ENCODE data around the gene MYCBPAP. TPM values are rescaled to one million over a fixed set of nuclear protein-coding genes. Genes with fewer than 3 reads are reported as not detected.

MYCBPAP gene
- total RNA-seq, 1 donor from 2014 or later, result 4.6 TPM

DNA sequence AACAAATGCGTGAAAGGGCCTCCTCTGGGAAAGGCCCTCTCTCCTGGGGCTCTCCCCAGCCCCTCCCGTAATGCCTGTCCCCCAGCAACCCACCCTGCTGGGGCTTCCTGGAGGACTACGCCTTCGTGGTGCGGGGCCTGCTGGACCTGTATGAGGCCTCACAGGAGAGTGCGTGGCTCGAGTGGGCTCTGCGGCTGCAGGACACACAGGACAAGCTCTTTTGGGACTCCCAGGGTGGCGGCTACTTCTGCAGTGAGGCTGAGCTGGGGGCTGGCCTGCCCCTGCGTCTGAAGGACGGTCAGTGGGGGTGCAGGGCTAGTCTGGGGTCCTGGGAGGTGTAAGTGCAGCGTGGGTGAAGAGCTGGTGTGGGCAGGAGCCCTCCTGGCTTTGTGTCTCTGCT is 43.6 kb downstream of the MYCBPAP start:
- no peak for DNase-seq (ENCODE audit: low spot score)

DNA sequence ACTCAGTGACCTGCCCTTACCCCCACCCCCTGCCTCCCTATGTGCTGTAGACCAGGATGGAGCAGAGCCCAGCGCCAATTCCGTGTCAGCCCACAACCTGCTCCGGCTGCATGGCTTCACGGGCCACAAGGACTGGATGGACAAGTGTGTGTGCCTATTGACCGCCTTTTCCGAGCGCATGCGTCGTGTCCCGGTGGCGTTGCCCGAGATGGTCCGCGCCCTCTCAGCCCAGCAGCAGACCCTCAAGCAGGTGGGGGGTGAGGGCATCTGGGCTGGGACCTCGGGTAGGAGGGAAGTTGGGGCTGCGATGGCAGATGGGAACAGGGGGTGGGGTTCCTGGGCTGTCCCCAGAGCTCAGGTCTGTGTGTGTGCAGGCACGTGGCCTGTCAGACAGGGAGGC is 46.0 kb downstream of the MYCBPAP start:
- no peak for DNase-seq (ENCODE audit: low spot score)

DNA sequence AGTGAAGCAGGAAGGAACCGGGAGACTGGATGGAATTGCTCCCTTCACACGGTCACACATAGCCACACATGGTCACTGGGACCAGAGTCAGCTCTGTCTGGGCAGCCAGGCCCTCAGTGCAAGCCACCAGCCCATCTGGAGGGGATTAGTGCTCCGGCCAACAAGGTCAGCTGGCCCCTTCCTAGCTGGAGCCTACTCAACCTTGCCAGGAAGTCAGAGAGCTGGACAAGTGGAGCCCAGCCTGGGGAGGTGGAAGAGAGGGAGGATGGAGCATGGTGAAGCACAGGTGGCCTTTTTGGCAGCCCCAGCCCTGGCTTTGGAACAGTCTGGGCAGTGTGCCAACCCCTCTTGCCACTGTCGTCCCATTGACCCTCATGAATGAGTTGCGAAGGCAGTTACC is 48.6 kb downstream of the MYCBPAP start:
- DNase-seq (ENCODE audit: low spot score), result no peak

DNA sequence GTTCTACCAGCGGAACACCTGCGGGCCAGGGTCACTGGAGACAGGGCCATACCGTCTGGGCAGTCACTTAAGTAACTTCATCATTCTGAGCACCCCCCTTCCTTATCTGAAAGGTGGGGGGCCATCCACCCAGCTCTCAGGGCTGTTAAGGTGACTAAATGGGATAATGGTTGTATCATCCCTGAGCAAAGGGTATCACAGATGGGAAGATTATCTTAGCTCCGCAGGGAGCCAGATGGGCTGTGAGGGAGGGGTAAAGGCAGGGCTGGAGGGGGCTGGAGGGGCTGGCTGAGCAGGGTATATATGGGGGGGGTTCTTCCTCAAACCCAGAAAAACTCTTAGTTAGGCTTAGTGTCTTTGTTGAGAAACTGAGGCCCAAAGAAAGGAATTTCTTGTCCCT is 49.4 kb downstream of the MYCBPAP start:
- DNase-seq (ENCODE audit: low spot score), result no peak

DNA sequence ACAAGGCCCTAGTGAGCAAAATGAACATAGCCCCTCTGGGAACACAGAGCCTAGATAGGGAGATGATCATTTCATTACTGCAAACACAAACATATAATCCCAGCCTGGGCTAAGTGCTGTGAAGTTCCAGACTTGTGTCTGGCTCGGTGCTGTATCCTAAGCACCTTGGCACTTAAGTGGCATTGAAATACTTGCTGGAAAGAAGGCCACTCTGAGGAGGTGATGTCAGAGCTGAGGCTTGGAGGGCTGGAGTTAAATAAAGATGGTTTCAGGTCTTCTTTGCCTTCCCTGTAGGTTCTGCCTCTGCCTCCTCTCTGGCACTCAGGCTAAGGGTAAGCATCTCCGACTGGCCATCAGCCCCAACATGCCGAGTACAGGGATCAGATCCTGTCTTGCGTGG is 49.9 kb downstream of the MYCBPAP start:
- no peak for DNase-seq (ENCODE audit: low spot score)

DNA sequence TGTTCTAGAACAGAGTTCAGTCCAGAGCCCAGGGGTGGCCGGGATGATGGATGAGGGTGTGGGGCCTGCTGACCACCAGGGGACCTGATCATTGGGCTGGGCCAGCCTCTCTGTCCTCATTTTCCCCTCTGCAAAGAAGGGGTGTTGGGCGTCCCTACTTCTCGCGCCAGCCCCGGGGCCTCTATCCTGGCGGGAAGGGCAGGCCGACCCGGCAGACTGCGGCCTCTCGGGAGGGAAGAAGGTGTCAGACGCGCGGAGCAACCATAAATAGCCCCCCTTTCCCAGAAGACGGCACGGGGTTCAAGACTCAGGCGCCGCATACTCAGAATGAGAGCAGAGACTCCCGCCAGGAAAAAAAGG is 50.3 kb downstream of the MYCBPAP start:
- no peak for DNase-seq (ENCODE audit: low spot score)

DNA sequence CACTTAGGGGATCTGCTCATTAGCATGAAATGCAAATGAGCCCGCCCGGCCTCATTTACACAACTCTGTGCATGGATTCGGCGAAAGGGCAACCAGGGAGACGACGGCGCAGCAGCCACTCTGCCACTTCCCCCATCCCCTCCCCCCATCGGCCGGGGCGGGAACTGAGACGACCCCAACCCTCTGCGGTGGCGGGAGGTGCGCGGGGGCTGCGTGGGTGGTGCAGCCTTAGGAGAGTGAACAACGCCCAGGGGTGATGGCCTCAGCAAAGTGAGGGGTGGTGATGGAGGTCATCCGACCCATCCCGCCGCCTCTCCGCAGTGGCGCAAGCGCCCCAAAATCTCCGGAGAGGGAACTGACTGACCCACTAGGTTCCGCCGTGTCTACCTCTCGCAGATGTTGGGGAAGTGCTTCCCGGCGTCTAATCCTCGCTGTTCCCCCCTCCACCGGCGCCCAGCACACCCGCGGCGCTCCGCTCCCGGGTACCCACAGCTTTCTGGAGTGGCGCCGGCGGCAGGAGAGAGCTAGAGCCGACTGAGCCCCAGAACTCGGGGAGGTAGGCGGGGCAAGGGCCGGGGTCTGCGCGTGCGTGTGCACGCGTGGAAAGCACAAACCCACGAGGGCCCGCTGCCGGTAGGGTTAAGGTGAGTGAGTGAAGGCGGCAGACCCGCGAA is 50.8 kb downstream of the MYCBPAP start:
- DNase-seq (ENCODE audit: low spot score), result no peak

DNA sequence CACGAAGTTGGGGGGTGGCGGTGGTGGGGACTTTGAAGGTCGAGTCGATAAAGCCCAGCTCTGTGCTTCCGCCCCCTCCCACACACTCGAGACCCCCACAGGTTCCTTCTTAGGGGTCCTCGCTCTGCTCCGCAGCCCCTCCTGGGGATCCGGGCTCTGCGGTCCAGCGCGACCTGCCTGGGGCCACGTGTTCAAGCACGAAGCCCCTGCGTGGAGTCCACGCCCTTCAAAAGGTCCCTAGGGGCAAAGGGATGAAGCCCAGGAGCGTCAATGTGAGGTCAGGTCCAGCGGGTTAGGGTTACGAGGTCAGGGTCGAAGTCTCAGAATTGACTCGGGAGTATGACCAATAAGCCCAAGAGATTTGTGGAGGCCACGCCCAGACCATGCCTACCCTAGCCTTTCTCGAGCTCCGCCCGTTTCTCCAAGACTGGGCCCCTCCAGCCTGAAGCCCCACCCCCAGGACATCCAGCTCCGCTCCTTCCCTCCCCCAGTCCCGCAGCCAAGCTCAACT is 51.5 kb downstream of the MYCBPAP start:
- DNase-seq (ENCODE audit: low spot score), result no peak

DNA sequence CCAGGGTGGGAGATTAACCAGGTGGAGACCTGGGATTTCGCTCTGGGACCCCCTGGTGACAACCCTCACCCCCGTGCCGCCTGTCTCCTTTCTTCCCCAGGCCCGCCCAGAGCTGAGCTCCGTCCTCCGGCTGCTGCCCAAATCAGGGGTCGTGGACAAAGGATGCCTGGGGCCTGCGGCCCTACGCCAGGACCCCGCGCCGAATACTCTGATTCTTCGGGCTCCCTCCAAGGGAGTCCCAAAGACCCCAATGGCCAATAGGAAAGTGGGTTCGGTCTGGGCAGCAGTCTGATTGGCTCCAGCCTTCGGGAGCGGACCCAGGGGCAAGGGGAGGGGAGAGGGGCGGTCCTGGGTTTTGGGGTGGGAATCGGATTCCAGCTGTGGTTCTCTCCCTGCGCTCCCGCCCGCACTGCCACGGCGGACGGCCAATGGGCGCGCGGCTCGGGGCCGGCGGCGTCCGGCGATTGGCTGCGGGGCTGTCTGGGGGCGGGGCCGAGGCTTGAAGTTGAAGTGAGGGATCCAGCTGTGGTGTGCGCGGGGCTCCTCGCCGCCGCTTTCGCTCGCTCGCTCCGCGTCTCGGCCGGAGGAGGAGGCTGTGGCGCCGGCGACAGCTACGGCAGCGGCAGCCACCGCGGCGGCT is 52.1 kb downstream of the MYCBPAP start, which contains the start of gene CACNA1G:
CACNA1G (plus strand) TSS at position 531 of the 640 bp plus-strand sequence. CDS start 745 bp downstream, outside the sequence.
- DNase-seq (ENCODE audit: low spot score), result peak; percentile 84

DNA sequence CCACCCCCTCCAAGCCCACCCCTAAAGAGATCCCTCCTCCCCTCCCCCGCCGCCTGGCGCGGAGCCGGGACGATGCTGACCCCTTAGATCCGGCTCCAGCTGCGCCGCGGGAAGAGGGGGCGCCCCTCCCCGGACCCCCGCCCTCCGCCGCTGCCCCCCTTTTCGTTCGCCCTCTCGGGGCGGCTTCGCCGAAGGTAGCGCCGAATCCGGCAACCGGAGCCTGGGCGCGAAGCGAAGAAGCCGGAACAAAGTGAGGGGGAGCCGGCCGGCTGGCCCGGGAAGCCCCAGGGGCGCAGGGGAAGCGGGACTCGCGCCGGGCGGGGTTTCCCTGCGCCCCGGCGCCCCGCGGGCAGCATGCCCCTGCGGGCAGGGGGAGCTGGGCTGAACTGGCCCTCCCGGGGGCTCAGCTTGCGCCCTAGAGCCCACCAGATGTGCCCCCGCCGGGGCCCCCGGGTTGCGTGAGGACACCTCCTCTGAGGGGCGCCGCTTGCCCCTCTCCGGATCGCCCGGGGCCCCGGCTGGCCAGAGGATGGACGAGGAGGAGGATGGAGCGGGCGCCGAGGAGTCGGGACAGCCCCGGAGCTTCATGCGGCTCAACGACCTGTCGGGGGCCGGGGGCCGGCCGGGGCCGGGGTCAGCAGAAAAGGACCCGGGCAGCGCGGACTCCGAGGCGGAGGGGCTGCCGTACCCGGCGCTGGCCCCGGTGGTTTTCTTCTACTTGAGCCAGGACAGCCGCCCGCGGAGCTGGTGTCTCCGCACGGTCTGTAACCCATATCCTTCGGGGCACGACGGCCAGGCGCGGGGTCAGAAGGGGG is 52.9 kb downstream of the MYCBPAP start:
- no peak for DNase-seq (ENCODE audit: low spot score)

DNA sequence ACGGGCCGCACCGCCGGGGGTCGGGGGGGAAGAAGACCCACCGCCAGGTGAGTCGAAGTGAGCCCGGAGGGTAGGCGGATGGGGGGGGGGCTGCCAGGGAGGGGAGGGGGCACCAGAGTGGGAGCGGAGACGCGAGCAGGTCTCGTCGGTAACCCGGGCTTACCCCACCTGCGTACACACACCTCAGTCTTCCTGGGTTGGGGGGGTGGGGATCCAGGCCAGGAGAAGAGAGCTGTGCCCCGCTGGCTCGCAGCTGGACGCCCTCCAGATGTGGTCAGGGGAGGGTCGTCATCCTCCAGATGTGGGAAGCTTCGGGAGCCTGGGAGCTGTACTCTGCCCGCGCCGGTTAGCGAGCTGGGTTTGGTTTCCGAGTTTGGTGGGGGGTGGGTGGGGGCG is 53.5 kb downstream of the MYCBPAP start:
- no peak for DNase-seq (ENCODE audit: low spot score)

DNA sequence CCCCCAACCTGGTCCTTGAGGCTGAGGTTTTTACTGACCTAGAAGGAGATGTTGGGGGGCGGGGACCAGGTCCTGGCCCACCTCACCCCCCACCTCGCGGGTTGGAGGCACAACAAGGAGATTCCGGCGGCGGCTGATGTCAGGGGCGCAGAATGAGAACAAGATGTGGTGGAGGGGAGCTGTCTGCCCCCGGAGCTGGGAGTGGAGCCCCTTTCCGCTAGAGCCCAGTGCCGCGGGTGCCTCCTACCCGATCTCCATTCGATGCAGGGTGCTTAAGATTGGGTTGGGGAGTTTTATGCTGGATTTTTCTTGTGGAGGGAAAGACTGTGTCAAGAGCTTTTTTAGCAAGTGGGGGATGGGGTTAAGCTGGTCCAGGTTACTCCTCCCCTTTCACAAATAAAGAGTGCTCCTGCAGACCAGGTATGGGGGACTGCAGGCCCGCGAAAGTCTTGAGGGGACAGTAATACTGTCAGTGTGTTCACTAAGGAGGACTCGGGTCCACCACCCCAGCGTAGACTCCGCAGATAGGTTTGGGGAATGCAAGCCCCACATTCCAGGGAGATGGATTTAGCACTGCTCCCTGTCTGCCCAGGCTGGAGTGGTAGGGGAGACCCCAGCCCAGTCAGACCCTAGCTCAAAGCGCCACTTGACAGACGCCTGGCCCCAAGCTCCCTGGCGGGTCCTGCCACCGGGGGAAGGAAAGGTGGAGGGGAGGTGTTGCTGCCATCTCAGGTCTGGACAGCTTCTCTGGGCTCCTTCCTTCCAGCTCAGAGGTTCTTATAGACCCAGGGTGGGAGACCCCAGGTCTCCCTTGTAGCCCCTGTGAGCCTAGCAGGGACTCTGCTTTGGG is 54.2 kb downstream of the MYCBPAP start:
- no peak for DNase-seq (ENCODE audit: low spot score)

DNA sequence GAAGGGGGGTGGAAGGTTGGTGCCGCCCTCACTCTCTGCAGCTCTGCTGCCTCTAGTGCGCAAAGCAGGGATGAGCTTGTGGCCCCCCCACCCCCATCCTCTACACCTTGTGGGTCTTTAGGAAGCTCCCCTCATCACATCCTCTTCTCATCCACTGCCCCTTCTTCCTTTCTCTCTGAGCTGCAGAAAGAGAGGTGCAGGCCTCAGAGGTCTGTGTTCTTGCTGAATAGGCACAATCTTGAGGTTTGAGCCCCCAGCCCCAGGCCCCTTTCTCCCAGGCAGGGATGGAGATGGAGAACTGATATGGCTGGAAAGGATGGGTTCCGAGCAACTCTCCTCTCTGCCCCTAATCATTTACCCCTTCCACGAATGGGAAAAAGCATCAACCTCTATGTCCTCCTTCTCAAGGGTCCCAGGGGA is 54.9 kb downstream of the MYCBPAP start:
- no peak for DNase-seq (ENCODE audit: low spot score)

DNA sequence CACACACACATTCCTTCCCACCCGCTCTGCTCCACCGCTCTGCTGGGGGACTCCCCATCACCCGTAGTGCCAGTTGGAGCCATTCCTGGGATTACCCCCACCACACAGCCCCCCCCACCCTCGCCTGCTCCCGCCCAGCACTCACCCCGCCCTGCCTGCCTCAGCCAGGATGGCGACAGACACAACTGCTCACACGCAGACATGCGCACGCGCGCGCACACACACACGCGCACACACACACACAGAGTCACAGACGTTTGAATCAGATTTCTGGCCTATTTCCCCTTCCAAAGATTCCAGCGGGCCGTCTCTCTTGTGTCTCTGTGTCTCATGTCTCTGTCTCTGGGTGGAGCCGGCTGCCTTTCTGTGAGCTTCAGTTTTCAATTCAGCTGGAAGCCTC is 56.7 kb downstream of the MYCBPAP start:
- peak; percentile 49 for DNase-seq (ENCODE audit: low spot score)

DNA sequence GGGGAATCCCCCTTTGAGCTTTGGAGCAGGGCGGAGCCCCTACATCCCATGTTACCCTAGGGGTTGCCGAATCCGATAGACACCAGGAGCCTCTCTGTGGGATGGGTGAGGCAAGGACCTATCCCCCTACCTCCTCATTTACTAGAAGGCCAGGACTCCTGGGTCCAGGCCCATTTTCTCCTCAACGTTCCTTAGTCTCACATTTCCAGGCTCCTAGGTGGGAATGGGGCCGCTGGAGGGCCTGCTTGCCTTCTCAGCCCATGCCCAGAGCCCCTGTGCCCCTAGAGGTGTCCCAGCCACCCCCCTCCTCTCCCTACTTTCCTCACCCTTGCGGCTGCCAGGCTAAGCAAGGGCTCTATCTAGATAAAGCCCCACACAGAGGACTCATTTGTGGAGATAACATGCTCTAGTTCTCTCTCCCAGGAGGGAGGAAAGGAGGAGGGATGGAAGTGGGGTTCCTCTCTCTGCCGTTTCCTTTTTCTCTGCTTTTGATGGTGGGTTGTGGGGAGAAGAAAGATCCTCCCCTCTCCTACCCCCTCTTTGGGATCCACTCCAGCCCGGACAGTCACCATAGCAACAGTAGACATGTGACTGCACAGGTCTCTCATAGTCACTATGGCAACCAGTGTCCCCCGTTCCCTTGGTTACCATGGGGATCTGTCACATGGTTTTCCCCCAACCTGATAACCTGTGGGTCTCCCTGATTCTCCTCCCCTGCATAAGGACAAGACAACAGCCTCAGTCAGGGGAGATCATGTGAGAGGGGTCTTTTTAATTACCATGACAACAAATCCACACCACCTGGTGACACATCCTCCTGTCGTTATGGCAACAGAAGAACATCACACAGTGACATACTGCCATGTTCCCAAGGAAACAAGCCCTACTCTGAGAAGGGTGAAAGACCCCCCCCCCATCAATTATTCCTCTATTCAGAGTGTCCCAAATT is 57.4 kb downstream of the MYCBPAP start:
- DNase-seq (ENCODE audit: low spot score), result no peak

DNA sequence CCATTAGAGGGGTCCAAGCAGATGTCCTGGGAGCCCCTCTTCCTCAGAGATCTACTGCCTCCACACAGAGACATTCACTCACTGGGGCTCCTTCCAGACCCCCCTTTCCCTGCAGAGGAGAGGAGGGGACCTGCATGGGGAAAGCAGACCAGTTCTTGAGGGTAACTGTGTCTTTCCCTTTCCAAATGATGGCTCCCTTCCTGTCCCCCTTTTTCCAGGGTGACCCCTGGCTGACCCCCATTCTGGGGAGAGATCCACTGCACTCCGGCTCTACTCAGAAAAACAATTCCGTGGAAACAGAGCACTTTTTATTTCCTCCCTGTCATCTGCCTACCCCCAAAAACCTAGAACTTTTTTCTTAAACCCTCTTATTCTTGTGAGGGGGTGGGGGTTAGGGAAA is 58.6 kb downstream of the MYCBPAP start:
- DNase-seq (ENCODE audit: low spot score), result no peak

DNA sequence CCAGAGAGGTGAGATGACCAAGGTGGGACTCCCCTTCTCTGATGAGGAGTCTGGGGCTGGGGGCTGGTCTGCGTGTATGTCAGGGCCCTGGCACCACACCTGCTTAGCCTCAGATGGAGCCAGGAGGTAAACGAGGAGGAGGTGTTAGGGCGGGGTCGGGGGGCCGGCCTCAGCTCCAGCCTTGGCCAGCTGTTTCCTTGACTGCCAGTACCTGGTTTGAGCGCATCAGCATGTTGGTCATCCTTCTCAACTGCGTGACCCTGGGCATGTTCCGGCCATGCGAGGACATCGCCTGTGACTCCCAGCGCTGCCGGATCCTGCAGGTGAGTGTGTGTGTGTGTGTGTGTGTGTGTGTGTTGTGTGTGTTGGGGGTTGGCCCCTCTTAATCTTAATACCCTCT is 60.4 kb downstream of the MYCBPAP start:
- DNase-seq (ENCODE audit: low spot score), result no peak

DNA sequence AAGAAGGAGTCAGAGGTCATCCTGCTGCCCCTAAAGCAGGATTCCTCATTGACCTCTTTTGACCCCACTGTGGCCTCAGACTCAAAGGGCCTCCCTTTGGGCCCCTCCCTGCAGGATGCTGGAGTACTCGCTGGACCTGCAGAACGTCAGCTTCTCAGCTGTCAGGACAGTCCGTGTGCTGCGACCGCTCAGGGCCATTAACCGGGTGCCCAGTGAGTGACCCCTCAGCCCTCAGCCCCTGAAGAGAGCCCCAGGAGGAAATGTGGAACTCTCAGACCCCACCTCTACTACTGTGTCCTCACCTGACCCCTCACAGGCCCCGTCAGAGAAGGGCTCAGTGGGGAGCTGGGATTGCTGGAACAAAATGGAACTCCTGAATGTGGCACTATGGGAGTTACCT is 61.4 kb downstream of the MYCBPAP start:
- DNase-seq (ENCODE audit: low spot score), result no peak

DNA sequence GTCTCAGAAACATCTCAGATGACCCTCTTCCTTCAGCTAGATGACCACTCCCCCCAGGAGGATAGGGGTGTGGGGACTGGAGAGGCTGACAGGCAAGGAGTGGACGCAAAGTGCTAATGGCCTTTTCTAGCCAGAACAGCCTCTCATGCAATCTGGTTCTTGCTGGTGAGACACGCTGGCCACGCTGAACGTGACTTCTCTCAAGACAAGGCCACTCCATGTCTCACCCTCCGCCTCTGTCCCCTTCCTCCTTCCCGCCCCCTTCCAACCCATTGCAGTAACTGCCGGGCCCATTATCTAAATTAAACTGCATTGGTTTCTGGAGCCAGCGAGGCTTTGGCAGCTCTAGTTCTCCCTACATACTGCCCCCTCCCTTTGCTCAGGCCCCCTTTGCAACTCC is 61.8 kb downstream of the MYCBPAP start:
- DNase-seq (ENCODE audit: low spot score), result no peak

DNA sequence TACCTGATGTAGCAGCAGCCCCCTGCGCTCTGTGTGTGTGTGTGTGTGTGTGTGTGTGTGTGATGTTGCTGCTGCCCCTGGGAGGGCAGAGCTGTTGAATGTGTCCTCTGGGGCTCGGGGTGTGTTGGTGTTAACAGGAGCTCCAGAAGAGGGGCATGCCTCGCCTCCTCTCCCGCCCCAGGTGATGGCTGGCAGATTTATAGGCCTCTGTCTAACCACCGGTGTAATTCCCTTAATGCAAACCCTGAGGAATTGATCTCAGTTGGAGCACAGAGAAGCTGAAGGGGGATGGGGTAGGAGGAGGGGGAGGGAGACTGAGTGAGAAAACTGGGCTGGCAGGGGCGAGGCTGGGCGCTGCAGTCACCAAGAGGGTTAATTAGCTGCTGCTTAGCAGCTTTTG is 62.3 kb downstream of the MYCBPAP start:
- DNase-seq (ENCODE audit: low spot score), result no peak

DNA sequence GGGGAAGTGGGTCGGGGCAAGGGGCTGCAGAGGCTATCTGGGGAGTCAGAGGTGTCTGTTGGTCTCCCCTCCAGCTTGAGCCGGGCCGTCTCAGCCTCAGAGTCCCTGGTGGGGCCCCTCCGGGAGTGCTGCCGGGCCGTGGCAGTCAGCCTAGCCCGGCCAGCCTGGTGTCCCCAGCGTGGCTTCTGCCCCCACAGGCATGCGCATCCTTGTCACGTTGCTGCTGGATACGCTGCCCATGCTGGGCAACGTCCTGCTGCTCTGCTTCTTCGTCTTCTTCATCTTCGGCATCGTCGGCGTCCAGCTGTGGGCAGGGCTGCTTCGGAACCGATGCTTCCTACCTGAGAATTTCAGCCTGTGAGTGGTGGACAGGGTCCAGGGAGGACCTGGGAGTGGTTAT is 63.4 kb downstream of the MYCBPAP start:
- DNase-seq (ENCODE audit: low spot score), result no peak

All from mucosa of gallbladder (tissue), 1 donor.